Adipose tissue (tissue), 3 donors: ENCODE measurements around the gene HDGFL2. TPM values are rescaled to one million over a fixed set of nuclear protein-coding genes. Genes with fewer than 3 reads are reported as not detected.
A peak's percentile ranks its signal among the peaks of the same experiment; 100 is the strongest.

Source experiments
- H3K27ac ChIP-seq: one replicate; pipeline ENCODE4 v1.5.1; 2013; ENCODE audit warnings: low read depth, low read length
- WGBS, 3 donors: extraction: QIAGEN DNeasy Blood & Tissue Kit; methylation state at CpG; one replicate each; pipeline ENCODE4 v1.1.7; 2013; 5-methylcytosine and 5-hydroxymethylcytosine counted together
- polyA plus RNA-seq, 3 donors: library from polyadenylated mRNA; stranded (reverse); fragments of 200-250 nt; gene quantifications; one replicate each; pipeline ENCODE4 v1.2.3, GENCODE V29; 2013
- donor health status: healthy with polysubstance abuse.
- donor health status: Bipolar disorder and iron deficiency.
- donor health status: healthy.

The HDGFL2 gene
- polyA plus RNA-seq = 10 to 100 TPM; 20.5 to 60.3 (median 24.6) TPM

DNA sequence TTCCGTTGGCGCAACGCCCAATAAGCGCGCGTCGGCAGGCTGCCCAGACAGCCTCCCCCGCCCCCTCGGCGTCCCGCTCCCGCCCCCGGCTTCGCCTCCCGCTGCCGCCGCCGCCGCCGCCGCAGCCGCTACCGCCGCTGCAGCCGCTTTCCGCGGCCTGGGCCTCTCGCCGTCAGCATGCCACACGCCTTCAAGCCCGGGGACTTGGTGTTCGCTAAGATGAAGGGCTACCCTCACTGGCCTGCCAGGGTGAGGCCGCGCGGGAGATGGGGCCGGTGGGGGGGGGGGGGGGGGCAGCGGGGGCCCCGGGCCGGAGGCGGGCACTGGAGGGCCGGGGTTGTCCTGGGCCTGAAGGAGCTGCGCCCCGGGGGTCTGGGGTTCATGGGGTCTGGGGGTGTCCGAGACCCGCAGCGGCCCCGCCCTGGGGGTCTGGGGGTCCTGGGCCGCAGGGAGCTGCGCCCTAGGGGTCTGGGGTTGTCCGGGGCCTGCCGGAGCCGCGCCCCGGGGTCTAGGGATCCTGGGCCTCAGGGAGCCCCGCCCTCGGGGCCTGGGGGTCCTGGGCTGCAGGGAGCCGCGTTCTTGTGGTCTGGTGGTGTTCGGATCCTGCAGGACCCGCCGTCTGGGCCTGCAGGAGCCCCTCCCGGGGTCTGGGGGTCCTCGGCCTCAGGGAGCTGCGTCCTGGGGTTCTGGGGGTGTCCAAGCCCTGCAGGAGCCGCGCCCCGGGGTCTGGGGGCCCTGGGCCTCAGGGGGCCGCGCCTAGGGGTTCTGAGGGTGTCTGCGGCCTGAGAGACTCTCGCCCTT is at the start of gene HDGFL2:
Gene HDGFL2, plus strand, starts transcription at position 124 of the 801 bp plus-strand sequence. Its CDS starts 54 bp downstream, at position 178.
- H3K27ac ChIP-seq = peak within 1 kb of the TSS; percentile 54
- 0 to 1% (median 1%) methylated on average over 47 to 70 of the region's 71 CpGs for WGBS, 3 donors

DNA sequence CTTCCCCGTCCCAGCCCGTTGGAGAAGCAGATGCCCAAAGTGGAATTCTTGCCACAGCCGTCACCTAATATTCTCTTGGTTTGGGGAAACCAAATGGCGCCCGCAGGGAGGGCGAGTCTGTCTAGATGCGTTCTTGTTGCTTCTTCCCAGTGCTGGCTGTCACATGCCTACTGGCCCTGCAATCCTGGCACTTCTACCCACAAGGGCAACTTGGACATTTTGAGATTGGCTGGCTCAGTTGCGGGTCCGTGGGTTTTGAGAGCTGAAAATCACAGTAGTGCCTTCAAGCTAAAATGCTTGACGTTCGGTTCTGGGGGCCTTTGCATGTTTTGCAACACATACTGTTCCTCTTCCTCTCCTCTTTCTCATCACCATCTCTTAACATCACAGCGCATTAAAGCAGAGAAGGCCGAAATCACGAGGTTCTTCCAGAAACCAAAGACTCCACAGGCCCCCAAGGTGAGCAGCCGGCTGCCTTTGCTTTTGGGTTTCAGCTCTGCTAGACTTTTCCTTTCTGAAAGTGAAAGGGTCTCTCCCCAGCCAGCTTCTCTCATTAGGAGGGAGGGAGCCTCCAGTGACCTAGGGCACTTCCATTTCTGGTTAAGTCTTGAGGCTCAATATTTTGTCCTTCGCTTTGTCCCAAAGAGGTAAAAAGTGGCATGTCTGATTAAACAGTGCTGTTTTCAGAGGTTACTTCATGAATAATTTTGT is 48.5 kb upstream of the HDGFL2 start:
- WGBS, 3 donors = 89 to 92% (median 92%) methylated on average over 16 of the region's 16 CpGs
- no peak overlapping the region for H3K27ac ChIP-seq

DNA sequence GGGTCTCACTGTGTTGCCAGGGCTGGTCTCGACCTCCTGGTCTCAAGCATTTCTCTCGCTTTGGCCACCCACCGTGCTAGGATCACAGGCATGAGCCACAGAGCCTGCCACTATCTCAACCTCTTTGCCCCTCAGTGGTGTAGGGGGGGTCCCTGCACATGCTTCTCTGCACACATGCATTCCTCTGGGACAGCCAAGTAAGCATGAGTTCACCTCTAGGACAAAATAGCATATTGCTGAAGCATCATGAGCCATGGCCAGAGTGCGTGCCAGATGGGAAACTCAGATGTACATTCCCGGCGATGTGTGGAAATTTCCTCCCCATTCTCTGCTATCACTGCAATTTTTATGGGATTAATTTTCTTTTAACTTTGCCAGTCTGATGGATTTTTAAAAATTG is 46.6 kb upstream of the HDGFL2 start:
- WGBS, 3 donors = 92 to 98% (median 94%) methylated on average over 6 of the region's 6 CpGs

DNA sequence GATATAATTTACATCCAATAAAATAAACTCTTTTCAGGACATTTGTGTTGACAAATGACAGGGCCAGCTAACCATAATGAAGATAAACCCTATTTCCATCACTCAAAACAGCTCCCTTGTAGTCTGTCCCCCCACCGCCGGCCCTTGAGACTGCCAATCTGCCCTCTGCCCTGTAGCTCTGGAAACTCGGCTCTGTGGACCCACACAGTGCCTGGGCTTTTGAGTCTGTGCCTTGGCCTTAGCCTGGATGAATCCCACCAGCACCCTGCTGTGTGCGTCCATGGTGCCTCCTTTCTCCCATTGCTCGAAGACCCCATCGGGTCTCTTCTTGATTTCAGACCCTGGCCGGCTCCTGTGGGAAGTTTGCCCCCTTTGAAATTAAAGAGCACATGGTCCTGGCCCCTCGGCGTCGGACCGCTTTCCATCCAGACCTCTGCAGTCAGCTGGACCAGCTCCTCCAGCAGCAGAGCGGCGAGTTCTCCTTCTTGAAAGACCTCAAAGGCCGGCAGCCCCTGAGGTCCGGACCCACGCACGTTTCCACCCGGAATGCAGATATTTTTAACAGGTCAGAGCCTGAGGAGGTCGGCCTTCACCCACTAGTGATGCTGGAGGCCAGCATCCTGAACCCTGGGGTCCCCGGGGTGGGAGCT is 43.6 kb upstream of the HDGFL2 start:
- 94 to 95% (median 94%) methylated on average over 20 of the region's 20 CpGs for WGBS, 3 donors
- no peak overlapping the region for H3K27ac ChIP-seq

More for the DNA sequence above, 46.6 kb upstream of the HDGFL2 start:
- H3K27ac ChIP-seq = no peak overlapping the region

DNA sequence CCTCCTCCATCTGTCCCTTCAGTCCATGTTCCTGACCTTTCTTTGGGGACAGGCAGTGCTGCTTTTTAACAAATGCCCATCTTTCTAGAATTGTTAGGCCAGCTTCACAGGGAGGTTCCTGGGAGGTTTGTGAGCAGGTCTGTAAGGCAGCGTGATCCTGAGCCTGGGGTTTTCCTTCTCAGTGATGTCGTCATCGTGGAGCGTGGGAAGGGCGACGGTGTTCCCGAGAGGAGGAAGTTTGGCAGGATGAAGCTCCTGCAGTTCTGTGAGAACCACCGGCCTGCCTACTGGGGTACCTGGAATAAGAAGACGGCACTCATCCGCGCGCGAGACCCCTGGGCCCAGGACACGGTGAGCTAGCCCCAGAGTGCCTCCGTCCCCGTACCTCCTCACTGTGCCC is 42.8 kb upstream of the HDGFL2 start:
- no peak overlapping the region for H3K27ac ChIP-seq
- WGBS, 3 donors = 80 to 89% (median 83%) methylated on average over 16 of the region's 16 CpGs

DNA sequence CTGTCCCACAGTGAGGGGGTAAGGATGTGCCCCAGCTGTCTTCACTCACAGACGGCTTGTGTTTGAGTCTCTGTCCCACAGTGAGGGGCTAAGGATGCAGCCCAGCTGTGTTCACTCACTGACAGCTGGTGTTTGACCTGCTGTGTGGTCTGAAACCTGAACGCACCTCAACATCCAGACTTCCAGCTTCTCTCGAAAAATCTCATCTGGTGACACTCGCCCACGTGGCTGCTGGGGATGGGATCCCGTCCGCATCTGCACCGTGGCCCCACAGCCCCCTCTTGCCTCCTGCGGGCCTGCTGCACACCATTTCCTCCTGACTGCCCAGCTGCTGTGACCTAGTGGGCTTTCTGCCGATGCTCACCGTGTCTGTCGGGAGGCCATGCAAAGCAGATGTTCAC is 42.3 kb upstream of the HDGFL2 start:
- no peak overlapping the region for H3K27ac ChIP-seq
- 85 to 90% (median 88%) methylated on average over 12 of the region's 12 CpGs for WGBS, 3 donors

DNA sequence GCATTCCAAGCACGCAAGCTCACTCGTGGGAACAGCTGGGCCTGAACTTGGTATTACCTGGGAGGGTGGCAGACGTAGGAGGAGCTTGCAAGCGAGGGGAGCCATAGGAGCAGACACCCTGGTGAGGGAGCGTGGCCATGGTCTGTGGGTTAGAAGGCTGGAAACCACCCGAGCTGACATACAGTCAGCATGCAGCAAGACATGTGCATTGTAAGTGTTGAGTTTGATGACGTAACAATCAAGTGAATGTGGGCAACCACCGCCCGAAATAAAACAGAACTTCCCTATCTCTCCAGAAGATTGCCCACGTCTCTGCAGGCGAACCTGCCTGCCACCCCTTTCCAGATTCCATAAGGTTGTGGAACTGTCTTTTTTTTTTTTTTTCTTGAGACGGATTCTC is 41.3 kb upstream of the HDGFL2 start:
- WGBS, 3 donors = 68 to 93% (median 70%) methylated on average over 12 of the region's 12 CpGs
- no peak overlapping the region for H3K27ac ChIP-seq

DNA sequence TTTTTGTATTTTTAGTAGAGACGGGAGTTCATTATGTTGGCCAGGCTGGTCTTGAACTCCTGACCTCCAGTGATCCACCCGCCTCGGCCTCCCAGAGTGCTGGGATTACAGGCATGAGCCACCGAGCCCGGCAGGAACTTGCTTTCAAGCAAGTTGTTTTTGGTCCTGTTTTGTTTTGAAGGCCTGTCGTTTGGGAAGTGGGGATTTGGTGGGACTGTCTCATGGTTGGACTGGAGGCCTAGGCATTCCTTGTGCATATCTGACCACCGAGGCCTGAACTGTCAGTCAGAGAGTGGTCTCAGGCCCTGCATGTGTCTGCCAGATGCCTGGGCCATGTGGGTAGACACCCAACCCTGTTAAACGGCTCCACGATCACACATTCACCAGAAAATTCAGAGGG is 40.8 kb upstream of the HDGFL2 start:
- no peak overlapping the region for H3K27ac ChIP-seq

DNA sequence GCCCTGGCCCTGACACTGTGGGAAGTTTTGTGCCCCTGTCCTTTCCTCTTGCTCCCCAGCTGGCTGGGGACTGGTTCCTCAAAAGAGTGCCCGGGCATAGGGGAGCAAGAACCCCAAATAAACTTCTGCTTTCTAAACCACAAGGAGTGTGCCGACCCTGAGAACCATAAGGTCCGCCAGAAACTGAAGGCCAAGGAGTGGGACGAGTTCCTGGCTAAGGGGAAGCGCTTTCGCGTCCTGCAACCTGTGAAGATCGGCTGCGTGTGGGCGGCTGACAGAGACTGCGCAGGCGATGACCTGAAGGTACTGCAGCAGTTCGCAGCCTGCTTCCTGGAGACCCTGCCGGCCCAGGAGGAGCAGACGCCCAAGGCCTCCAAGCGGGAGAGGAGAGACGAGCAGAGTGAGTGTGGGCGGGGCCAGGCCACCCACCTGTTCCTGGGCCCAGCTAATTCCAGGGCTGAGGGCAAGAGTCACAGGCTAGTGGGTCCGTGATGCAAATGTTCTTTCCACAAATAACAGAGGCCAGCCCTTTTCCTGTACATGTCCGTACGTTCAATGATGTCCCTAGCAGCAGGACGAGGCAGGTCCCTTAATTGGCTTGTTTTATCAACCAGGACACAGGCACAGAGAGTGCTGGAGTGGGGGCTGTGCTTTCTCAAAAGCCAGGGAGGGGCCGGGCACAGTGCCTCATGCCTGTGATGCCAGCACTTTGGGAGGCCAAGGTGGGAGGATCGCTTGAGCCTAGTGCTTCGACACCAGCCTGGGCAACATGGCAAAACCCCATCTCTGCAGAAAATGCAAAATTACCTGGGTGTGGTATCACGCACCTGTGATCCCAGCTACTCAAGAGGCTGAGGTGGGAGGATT is 40.1 kb upstream of the HDGFL2 start:
- WGBS, 3 donors = 68 to 89% (median 71%) methylated on average over 26 of the region's 26 CpGs
- no peak overlapping the region for H3K27ac ChIP-seq

More for the DNA sequence above, 40.8 kb upstream of the HDGFL2 start:
- WGBS, 3 donors = 72 to 93% (median 75%) methylated on average over 9 of the region's 9 CpGs

DNA sequence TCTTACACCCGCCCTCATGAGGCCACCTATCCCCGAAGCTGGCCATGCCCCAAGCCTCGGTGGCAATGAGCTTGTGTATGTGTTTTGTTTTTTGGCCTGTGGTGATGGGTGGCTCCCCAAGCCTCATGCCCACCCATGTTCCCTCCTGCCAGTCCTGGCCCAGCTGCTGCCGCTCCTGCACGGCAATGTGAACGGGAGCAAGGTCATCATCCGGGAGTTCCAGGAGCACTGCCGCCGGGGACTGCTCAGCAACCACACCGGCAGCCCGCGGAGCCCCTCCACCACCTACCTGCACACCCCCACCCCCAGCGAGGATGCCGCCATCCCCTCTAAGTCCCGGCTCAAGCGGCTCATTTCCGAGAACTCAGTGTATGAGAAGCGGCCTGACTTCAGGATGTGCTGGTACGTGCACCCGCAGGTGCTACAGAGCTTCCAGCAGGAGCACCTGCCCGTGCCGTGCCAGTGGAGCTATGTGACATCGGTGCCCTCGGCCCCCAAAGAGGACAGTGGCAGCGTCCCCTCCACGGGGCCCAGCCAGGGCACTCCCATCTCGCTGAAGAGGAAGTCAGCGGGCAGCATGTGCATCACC is 39.1 kb upstream of the HDGFL2 start:
- H3K27ac ChIP-seq = no peak overlapping the region
- 94 to 96% (median 95%) methylated on average over 28 of the region's 28 CpGs for WGBS, 3 donors

DNA sequence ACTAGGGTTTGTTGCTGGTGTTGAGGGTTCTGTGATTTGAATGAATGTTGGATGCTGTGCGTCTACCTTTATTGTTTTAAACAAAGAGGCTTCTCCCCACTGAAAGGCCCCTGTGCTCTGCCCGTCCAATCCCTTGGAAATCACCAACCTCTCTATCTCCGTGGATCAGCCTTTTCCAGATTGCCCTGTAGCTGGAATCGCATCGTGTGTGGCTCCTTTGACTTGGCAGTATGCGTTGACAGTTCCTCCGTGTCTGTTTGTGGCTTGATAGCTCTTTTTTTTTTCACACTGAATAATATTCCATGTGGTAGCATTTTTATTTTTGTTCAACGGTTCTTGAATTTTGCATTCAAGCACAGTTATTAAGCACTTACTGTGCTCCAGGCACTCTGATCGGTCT is 37.7 kb upstream of the HDGFL2 start:
- 93 to 95% (median 93%) methylated on average over 9 of the region's 9 CpGs for WGBS, 3 donors
- no peak overlapping the region for H3K27ac ChIP-seq

DNA sequence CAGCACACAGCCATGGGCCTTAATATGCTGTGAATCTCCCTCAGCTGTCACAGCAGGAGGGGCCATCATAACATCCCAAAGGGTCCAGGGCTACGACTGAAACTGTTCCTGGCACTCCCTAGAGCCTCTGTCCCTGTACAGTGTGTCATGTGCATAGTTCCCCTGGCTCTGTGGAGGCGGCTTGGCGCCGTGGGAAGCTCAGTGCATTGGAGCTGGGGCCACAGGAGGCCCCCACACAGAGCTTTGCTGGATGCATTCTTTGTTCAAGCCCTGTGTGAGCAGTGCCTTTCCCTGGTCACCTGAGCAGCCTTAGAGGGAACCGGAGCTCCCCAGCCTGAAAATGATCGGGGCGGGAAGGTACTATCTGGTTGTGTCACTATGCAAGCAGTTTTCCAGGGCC is 35.9 kb upstream of the HDGFL2 start:
- no peak overlapping the region for H3K27ac ChIP-seq
- WGBS, 3 donors = 90 to 95% (median 93%) methylated on average over 7 of the region's 7 CpGs

DNA sequence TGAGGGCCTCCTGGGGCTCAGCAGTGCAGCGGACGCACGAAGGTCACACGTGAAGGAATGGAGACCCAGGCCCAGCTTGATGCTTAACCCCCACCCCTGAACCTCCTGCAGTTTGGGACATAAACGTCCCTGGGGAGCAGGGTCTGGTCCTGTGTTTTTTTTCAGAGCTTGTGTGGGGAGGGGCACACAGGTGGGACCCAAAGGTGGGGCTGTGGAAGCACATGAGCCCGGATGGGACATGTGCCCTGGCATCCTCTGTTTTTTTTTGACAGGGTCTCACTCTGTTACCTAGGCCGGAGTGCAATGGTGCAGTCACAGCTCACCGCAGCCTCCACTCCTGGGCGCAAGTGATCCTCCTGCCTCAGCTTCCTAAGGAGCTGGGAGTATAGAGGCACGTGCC is 35.0 kb upstream of the HDGFL2 start:
- no peak overlapping the region for H3K27ac ChIP-seq
- WGBS, 3 donors = 94 to 96% (median 96%) methylated on average over 10 of the region's 10 CpGs

DNA sequence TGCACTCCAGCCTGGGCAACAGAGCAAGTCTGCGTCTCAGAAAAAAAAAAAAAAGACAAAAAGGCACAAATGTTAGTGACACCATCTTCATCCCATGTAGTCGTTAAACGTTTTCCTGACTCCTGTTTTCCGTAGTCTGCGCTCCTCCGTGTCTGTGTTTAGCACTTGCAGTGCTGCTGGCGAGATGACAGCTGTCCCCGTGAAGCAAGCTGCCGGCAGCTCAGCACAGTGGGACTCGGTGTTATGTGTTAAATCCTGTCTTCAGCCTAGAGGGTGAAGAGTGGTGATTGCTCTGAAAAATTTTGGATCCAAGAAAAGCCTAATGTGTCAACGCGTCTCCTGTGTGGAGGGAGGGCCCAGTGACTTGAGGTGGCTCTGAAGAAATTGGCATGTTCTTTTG is 32.9 kb upstream of the HDGFL2 start:
- 88 to 92% (median 91%) methylated on average over 12 of the region's 12 CpGs for WGBS, 3 donors

DNA sequence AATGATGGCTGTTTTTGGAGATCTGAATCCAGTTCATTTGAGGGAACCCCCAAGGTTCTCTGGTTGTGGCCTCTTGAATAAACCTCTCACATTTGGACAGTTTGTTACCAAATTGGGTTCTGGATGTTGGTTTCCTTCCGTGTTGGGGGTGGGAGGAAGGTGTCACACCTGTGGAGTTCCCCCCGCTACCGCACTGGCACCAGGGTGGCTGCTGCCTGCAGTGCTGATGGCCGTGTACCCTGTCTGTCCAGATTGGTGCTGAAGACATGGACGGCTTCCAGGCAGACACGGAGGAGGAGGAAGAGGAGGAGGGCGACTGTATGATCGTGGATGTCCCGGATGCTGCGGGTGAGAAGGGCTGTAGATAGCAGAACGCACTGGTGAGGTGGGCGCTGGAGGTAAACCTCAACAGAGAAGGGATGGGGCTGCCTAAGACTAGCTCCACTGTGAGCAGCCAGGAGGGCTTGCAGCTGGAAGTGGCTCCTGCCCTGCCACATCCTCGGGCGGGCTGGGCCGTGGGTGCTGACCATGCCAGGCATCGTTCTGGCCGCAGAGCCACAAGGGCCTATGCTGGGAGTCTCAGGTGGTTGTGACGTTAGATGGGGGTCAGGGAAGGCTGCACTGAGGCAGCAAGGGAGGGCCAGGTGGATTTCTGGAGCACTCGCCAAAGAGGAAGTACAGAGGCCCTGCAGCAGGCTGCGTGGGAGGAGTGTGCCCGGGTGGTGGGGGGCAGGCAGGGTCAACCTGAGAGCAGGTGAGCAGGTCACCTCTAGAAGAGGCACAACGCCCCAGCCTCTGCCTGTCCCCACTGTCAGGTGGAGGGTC is 29.9 kb upstream of the HDGFL2 start:
- no peak overlapping the region for H3K27ac ChIP-seq
- 77 to 82% (median 81%) methylated on average over 22 of the region's 22 CpGs for WGBS, 3 donors

More for the DNA sequence above, 32.9 kb upstream of the HDGFL2 start:
- no peak overlapping the region for H3K27ac ChIP-seq

DNA sequence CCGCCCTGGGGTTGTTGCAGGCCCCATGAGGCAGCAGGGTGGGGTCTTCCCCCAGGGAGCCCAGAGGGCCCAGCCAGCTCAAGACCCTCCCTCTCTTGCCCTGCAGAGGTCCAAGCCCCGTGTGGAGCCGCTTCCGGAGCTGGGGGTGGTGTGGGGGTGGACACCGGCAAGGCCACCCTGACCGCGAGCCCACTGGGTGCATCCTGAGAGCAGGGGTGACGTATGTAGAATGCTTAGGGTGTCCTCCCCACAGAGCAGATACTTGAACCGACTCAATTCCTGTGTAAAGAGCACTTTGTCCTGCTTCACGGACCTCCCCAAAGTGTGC is 29.3 kb upstream of the HDGFL2 start:
- 82 to 86% (median 82%) methylated on average over 10 of the region's 10 CpGs for whole genome bisulfite sequencing, 3 donors
- H3K27ac ChIP-seq = no peak overlapping the region

DNA sequence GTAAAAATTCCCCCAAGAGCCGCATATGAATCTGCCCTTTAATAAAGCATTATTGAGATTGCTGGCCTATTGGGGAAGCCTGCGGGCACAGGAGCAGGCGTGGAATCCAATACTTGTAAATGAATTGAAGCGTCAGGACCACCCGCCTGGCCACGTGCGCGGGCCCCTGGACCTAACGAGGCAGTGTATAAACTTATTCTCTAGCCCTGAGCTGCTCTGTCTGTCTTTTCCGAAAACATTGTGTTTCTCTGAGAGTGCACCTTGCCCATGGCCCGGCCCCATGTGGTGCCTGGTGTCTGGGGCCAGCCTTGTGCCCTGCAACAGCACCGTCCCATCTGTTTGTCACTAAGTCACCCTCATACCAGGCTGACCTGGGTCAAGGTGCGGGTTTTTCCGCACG is 28.9 kb upstream of the HDGFL2 start:
- 89 to 92% (median 92%) methylated on average over 15 of the region's 15 CpGs for WGBS, 3 donors
- H3K27ac ChIP-seq = no peak overlapping the region
